Hematopoietic multipotent progenitor cell (in vitro differentiated cells): ENCODE results near the gene FAM167B. TPM values are rescaled to one million over a fixed set of nuclear protein-coding genes. Genes with fewer than 3 reads are reported as not detected.

Experiments used
- DNase-seq, 3 donors: peaks; one replicate each; pipeline ENCODE4 v3.0.0-alpha.2; 2011 to 2015; ENCODE audit warnings: low read depth in 2 of 3, low spot score in 2 of 3
- total RNA-seq: library from RNA; depleted of rRNA; stranded (reverse); fragments of >200 nt; gene quantifications from one replicate; pipeline ENCODE4 v1.2.3, GENCODE V29; 2012

FAM167B gene
- total RNA-seq: under 0.01 TPM

DNA sequence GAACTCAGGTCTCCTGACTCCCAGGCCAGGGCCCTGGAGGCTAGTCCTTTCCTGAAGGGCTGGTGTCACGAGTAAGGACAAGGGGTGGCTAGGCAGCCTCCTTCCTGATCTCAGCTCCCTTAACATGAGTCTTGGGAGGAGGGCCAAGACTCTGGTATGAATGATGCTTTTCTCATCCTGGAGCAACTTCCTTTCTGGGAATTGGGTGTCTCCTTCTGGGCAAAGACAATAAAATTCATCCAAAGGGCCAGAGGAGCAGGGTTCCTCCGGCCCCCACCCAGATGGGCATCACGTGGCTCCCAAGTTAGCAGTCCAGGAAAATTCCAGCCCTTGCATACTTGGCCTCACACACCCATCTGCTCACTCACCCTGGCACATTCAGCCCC, at the start of gene FAM167B:
Gene FAM167B, plus strand, starts transcription at position 335 of the 386 bp plus-strand sequence. CDS start 200 bp downstream, outside the sequence.
- no peak for DNase-seq

DNA sequence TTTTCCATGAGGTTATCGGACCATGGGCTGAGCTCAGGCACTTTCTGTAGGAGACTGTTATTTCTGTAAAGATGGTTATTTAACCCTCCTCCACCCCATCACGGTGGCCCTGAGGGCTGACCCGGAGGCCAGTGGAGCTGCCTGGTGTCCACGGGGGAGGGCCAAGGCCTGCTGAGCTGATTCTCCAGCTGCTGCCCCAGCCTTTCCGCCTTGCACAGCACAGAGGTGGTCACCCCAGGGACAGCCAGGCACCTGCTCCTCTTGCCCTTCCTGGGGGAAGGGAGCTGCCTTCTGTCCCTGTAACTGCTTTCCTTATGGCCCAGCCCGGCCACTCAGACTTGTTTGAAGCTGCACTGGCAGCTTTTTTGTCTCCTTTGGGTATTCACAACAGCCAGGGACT, 49.2 kb upstream of the FAM167B start:
- DNase-seq: no peak

DNA sequence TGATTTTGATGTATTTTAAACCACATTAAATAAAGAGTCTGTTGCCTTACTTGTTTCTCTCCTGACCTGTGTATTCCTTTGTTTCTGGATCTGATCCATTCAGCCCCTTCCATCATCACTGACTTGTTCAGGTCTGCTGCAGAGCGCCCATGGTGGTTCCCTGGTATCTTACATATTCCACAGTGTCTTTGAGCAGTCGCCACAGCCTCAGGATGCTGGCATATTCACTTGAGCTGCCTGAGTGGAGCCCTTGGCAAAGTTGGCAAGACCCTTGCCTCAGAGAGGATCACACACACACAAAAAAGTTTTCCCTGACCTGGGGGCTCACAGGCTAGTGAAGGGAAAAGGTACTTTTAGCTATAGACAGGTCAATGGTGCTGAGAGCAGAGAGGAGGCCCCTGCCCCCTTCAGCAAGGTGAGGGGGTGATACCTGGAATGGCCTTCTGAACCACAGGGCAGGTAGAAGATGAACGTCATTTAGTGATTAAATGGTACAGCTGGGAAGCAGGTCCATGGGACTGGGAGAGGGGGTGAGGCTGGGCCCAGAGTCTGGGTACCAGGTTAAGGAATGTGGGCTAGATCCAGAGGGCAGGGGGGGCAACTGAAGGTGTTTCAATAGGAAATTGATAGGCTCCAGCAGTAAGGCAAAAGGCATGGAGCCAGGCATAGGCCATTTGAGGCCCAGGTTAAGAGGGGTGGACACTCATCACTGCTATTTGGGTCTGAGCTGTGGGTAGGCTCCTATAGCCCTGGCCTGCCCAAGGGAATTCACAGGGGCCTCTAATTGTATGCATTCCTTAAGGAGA, 48.6 kb upstream of the FAM167B start:
- no peak for DNase-seq

DNA sequence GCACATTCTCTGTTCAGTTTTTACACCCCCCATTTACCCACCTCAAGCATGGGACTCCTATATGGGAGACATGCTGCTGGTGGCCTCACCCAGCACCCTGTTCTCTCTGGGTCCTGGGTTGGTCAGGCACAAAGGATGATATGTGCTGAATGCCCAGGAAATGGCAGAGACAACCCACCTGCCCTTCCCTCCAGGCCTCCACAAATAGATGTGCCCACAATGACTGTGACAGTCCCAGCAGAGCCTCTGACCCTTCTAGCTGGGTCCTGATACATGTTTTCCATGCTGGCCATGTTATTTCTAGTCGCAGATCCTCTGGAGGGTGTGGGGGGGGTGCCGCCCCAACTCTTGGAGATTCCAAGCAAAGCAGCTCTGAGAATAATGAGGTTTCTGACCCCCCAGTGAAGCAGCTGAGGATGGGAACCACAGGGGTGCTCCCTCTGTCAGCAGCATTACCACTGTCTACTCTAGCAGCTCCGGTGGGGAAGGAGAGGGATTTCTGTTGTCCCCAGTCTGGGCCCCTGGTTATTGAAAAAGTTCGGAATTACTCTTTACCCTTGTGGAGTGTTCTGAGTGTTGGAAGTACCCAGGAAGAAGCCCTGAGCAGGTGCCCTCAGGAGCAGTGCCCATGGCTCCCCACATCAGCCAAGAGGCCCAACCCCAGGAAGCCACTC, 47.8 kb upstream of the FAM167B start:
- no peak for DNase-seq

DNA sequence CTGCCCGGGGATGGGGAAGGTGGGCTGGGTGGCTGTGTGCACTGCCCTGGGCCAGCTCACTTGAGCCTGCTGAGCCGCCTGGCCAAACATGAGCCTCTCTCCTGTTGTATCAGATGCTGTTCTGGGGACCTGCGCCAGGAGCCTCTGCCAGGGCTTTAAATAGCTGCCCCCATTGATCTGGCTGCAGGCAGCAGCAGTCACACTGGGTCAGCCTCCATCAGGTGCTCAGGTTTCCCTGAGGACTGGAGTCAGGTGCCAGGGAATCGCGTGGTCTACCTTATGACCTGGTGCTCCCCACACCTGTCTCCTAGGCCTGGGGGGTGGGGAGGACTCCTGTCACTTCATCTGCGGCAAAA, 47.3 kb upstream of the FAM167B start:
- no peak for DNase-seq

DNA sequence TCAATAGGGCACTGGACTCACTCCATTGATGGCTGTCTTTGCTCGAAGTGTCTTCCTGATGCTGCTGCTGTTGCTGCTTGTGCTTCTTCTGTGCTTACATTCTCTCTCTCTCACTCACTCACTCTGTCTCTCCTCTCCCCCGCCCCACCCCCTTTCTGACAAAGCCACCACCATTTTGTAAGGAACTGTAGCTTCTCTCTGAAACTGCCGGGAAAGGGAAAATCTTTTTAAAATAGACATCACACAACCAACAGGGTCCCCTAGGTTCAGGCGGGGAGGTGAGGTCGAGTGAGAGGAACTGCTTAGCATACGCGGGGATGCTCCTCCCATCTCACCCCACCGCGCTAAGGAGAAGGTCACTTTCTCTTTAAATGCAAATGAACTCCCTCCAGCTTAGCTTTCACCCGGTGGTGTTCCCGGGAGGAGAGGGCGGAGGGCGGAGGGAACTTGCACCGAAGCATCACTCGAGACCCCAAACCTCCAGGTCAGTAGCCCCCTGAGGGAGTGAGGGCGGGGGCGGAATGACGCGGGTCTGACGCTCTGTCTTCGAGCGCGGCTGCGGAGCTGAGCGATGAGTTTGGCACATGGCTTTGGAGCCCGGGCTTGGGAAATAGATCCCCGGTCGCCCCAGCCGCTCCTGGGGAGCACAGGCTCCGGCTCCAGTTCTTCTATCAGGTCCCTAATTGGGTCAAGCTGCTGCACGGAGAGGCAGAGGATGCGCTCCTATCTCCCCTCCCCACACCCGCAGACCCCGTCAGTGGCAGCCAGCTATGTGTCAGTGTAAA, 46.6 kb upstream of the FAM167B start, which contains the start of gene CCDC28B:
Gene CCDC28B, plus strand, starts transcription at position 370 of the 785 bp plus-strand sequence. CDS start 1,341 bp downstream, outside the sequence.
- DNase-seq: peak; percentile 32 to 52 (median 32)

DNA sequence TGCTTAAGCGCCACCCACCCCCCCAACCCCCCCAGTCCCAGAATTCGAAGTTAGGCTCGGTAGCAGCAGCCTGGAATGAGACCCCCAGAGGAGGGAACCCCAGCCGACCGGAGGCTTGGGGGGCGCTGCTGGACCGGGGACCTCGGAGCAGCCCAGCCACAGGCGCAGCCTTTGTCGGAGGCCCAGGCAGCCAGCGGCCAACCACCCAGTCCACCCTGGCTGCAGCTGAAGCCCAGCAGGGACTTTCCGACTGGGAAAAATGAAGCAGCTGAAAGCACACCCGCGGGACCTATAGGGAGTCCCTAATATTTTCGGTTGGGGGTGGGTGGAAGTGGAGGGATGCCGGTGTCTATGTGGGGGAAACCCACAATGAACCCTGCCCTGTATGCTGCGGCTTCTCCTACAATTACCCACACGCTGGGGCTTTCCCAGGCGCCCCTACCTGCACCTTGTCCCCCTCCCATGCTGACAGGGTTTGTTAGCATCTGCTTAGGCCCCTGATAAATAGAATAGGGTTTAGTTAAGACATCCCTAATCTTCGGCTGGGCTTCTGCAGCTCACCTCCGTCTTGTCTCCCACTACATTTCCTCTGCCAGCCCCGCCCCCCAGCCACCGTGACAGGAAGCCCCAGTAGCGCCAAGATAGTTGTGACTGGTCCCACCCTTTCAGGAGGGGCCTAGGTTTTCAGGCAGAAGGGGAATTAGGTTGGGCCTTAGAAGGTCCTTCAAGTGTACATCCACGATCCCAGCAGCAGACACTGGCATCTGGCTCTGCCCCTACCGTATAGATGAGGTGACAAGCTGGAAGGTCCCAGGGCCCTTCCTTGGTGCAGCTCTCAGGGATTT, 45.8 kb upstream of the FAM167B start:
- DNase-seq: peak; percentile 58 to 78 (median 67)

DNA sequence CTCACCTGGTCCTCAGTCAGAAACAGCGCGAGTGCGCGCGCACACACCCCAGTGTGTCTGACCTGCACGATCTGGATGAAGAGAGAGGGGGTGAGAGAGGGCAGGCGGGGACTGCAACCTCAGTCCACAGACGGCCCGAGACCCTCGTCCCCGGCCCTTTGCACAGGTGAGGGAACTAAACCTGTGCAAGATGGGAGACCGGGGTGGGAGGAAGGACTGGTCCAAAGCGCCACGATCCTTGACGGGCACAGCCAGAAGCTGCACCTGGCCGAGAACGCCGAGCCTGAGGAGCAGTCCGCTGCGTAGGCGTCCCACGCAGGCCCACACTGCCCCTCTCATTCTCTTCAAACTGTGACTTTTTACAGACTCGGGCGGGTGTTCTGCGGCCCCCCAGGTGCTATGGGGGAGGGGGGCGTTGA, 42.1 kb upstream of the FAM167B start:
- DNase-seq: no peak

DNA sequence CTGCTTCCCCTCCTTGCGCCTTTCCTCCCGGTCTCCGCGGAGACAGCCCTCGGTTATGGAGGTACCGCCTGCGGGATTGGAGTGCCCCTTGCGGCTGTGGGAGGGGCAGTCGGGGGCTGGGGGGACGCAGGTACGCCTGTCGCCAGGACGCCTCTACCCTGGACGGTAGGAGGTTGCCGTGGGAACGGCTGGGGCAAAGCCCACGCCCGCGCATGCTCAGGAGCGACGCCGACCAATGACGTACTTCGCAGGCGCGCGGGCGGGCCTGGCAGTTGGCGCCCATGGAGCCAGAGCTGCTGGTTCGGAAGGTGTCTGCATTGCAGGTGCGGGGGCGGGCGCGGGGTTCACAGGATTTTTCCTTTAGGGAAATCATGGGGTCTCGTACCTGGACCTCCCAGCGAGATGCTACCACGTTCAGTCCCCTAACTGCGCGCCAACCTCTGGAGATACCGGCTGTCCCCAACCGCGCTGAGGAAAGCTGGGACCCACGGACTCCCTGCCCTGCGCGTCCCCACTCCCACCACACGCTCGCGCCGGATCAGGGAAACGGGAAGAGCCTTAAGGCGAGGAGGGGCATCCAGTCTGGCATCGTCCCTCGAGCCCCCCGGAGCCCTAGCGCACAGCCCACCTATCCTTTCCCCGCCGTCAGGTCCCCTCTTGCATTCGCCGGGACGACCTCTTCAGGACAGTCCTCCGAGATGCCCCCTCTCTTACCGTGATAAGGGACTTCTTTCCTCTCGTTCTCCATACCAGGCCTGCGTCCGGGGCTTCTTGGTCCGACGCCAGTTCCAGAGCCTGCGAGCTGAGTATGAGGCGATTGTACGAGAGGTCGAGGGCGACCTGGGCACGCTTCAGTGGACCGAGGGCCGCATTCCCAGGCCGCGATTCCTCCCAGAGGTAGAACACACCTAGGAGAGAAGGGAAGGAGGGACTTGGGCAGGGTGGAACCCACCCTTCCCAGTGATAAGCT, 41.3 kb upstream of the FAM167B start, which contains the start of gene IQCC:
Gene IQCC, plus strand, starts transcription at position 271 of the 970 bp plus-strand sequence. Its CDS starts 11 bp downstream, at position 282.
- DNase-seq: peak; percentile 76 to 85 (median 83)

DNA sequence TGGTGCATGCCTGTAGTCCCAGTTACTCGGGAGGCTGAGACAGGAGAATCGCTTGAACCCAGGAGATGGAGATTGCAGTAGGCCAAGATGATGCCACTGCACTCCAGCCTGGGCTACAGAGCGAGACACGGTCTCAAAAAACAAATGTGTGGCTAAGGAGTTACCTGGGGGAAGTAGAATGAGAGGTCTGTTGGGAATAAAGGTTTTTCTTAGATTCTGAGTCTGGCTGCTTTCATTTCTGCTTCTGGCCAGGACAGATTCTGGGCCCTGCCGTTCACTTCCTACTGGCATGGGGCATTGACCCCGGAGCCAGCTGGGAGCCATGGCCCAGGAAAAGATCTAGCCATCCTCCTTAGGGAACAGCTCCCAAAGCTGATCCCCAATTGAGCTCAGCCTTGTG, 38.6 kb upstream of the FAM167B start:
- DNase-seq: no peak

DNA sequence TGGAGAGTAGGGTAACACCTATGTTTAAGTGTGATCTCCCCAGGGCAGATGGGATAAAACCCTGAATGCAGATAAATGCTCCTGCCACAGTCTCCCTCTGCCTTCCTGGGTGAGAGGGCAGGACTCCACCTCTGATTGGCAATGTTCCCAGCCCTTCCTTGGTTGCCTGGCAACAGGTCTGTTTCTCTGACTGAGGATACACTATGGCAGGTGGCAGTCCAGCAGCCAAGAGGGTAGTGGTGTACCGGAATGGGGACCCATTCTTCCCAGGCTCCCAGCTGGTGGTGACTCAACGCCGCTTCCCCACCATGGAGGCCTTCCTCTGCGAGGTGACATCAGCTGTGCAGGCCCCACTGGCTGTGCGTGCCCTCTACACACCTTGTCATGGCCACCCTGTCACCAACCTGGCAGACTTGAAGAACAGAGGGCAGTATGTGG, 38.1 kb upstream of the FAM167B start, which contains the start of gene DCDC2B:
Gene DCDC2B, plus strand, starts transcription at position 199 of the 438 bp plus-strand sequence. Its CDS starts 5 bp downstream, at position 204.
- no peak for DNase-seq

DNA sequence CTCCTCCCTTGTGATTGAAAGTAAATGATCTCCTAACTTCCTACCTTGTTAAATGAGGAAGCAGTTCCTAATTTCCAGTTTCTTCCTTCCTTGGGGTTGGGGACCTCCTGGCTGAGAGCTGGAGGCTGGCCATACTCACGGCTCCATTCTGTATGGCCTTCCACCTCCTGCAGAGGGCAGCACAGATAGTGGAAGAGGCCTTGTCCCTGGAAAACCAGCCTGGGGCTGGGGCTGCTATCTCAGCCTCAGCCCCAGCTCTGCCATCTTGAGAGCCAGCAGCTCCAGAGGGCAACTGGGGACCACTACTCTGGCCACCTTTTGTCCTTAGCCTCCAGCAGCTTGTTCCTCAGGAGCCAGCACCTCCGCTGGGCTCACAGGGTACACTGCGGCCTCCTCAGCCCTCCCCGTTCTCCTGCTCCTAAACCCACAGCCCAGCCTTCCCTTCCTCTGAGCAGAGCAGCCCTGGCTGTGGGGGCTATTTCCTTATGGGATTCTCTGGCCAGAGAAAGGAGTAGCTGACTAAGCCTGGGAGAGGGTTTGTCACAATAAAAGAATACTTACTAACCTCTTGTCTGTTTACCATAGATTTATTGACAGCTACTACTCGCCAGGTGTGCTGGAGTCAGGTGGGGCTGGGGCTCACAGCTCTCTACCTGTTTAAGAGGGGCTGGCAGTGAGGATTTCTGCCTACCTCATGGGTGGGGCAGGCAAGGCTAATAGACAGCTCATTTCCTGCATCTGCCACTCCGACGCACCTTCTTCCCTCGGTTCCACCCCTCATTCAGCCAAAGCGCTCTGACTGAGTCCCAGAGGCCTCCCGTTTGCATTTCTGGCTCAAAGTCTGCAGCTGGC, 31.2 kb upstream of the FAM167B start:
- peak in 2 of 3 donors; percentile 50 to 72 for DNase-seq

DNA sequence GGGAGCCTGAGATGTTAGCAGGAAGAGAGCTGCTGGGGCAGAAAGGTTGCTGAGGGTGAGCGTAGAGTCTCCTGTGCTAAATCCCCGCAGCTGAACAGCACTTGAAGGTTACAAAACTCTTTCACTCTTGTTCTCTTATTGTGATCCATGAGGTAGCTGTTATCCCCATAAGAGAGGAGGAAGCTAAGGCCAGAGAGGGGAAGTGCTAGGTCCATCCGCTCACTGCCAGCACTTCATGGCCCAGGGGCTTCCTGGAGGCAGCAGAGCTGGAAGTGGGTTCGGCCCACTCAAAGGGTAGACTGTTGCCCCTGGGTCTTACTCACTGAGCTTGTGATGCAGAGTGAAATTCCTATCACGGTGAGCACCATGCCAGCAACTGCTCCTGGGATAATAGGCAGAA, 30.5 kb upstream of the FAM167B start:
- DNase-seq: no peak

DNA sequence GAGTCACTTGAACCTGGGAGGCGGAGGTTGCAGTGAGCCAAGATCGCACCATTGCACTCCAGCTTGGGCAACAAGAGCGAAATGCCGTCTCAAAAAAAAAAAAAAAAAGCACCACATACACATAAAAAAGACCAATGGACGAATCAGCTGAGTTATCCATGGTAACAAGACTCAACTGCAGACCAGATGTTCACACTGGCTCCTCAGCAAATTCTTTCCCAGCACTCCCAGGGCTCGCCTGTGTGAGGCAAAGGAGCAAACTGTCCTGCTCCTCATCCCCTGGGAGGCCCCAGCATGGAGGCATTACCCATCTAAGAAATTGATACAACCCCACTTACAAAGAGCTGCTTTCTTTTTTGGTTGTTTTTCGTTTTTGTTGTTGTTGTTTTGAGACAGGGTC, 28.0 kb upstream of the FAM167B start:
- DNase-seq: no peak

DNA sequence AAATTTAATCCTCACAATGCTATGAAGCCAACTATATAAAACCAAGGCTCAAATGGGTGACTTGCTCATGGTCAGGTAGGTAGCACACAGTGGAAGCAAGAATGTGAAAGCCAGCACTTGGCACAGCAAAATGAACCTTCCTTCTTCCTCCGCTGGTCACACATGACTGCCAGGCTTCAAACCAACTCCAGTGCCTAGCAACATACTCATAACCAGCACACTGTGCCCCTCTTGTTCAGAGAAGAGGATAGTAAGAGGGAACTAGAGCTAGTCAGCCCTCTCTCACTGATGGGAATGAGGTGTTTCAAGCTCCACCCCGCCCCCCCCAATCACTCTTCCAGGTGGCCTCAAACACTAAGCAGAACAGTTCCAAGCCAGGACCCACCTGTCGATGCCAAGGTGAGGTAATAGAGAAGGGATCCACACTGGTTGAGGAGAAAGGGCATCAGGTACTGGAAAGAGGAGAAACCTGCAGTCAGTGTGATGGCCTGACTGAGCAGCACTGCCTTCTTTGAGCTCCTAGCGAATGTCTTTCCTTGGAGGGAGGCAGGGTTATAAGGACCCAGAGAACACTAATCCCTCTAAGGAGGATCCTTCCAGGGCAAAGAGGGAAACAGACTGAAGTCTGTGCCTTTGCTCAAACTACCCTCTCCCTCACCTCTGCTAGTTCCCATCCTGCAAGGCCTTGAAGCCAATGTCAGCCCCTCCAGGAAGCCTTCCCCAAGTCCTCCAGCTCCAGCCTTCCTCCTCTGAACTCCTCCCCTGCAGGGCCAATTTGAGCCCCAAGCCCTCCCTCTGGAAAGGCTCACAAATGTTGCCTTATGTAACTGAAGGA, 26.1 kb upstream of the FAM167B start:
- no peak for DNase-seq

DNA sequence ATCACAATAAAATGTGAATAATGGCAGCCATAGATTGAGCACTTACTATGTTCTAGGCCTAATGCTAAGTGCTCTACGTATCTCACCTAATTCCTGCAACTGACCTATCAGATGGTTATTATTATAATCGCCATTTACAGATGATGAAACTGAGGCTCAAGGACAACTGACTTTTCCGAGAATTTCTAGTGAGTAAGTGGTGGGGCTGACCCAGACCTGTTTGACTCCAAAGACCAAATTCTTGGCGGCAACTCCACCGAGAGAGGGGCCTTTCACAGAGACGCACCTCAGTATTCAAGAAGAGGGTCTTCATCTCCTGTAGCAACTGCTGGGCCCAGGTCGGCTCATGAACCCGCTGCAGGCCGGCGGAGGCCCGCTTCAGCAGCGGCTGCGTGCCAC, 25.4 kb upstream of the FAM167B start:
- DNase-seq: no peak
